CD4-positive, alpha-beta memory T cell (primary cell): ENCODE measurements around the gene CASP10. TPM values are rescaled to one million over a fixed set of nuclear protein-coding genes. Genes with fewer than 3 reads are reported as not detected.

ENCODE experiments used
- CTCF ChIA-PET: fragments of 350-600 bp; sonication (Branson Sonifier 250); formaldehyde crosslinking; loops from one replicate; lab custom pipeline; 2021; ENCODE audit warnings: inconsistent platforms; ENCODE audit not compliant: partially characterized antibody; lab: Charles Lee
- POLR2A ChIA-PET: fragments of 350-600 bp; sonication (Branson Sonifier 250); formaldehyde crosslinking; loops from one replicate; lab custom pipeline; 2021; ENCODE audit not compliant: partially characterized antibody; lab: Charles Lee
- DNase-seq, 5 donors: peaks; one replicate each; pipeline versions ENCODE4 v3.0.0 to v3.0.0-alpha.2; 2020 to 2022; ENCODE audit warnings: mixed read lengths in 1 of 5
- H3K27ac ChIP-seq: one replicate; pipeline ENCODE4 v1.7.0; 2013; ENCODE audit warnings: low read depth, low read length
- H3K27me3 ChIP-seq: 2 replicates; pipeline ENCODE4 v1.7.0; 2013; ENCODE audit warnings: mild to moderate bottlenecking, low read length, moderate library complexity; ENCODE audit not compliant: insufficient read depth
- H3K36me3 ChIP-seq: 2 replicates; pipeline ENCODE4 v1.7.0; 2013; ENCODE audit warnings: mild to moderate bottlenecking, low read length, moderate library complexity; ENCODE audit not compliant: insufficient read depth
- H3K4me1 ChIP-seq: 2 replicates; pipeline ENCODE4 v1.7.0; 2013; ENCODE audit warnings: mild to moderate bottlenecking, low read length, moderate library complexity; ENCODE audit not compliant: insufficient read depth
- H3K4me3 ChIP-seq, 2 donors: one replicate each; pipeline ENCODE4 v1.7.0; 2013; ENCODE audit warnings: low read length in 2 of 2, mild to moderate bottlenecking in 1 of 2
- H3K9me3 ChIP-seq, 2 donors: one replicate each; pipeline ENCODE4 v1.7.0; 2013; ENCODE audit warnings: low read length in 2 of 2, control low read depth in 1 of 2; ENCODE audit not compliant: control insufficient read depth in 1 of 2
- H3K27ac Mint-ChIP-seq, 7 donors: one replicate each; pipeline ENCODE4 v1.8.0; 2020 to 2021; ENCODE audit warnings: mixed read lengths in 7 of 7, mild to moderate bottlenecking in 6 of 7, inconsistent platforms in 3 of 7, moderate library complexity in 3 of 7
- H3K27me3 Mint-ChIP-seq, 2 donors: one replicate each; pipeline ENCODE4 v1.8.0; 2020 to 2021; ENCODE audit warnings: mixed read lengths in 2 of 2
- H3K36me3 Mint-ChIP-seq, 2 donors: one replicate each; pipeline ENCODE4 v1.8.0; 2020 to 2021; ENCODE audit warnings: mixed read lengths in 2 of 2, inconsistent platforms in 1 of 2, mild to moderate bottlenecking in 1 of 2
- H3K4me1 Mint-ChIP-seq, 4 donors: one replicate each; pipeline ENCODE4 v1.8.0; 2020 to 2021; ENCODE audit warnings: mixed read lengths in 4 of 4, mild to moderate bottlenecking in 1 of 4
- H3K4me3 Mint-ChIP-seq, 8 donors: one replicate each; pipeline ENCODE4 v1.8.0; 2020 to 2021; ENCODE audit warnings: mixed read lengths in 8 of 8, mild to moderate bottlenecking in 7 of 8, moderate library complexity in 6 of 8, inconsistent platforms in 3 of 8
- H3K9me3 Mint-ChIP-seq, 8 donors: one replicate each; pipeline ENCODE4 v1.8.0; 2020 to 2021; ENCODE audit warnings: mixed read lengths in 8 of 8, mild to moderate bottlenecking in 5 of 8, inconsistent platforms in 3 of 8, moderate library complexity in 1 of 8
- intact Hi-C: fragments of 100-400 bp; cut with micrococcal nuclease; formaldehyde crosslinking; loops from one replicate; pipeline ENCODE4 v1.15.1; 2023
- polyA plus RNA-seq, 2 donors: library from polyadenylated mRNA; unstranded; fragments of 300-500 nt; fragmentation: Illumina TruSeq; gene quantifications; one replicate each; pipeline ENCODE4 v1.2.3, GENCODE V29; 2021
- total RNA-seq, 2 experiments: library from RNA; stranded (reverse); gene quantifications; one replicate each; pipeline ENCODE4 v1.2.3, GENCODE V29; 2021

Gene CASP10
- total and polyA plus RNA-seq, 4 experiments from 2014 or later: 15.3 to 36.6 (median 23.0) TPM

DNA sequence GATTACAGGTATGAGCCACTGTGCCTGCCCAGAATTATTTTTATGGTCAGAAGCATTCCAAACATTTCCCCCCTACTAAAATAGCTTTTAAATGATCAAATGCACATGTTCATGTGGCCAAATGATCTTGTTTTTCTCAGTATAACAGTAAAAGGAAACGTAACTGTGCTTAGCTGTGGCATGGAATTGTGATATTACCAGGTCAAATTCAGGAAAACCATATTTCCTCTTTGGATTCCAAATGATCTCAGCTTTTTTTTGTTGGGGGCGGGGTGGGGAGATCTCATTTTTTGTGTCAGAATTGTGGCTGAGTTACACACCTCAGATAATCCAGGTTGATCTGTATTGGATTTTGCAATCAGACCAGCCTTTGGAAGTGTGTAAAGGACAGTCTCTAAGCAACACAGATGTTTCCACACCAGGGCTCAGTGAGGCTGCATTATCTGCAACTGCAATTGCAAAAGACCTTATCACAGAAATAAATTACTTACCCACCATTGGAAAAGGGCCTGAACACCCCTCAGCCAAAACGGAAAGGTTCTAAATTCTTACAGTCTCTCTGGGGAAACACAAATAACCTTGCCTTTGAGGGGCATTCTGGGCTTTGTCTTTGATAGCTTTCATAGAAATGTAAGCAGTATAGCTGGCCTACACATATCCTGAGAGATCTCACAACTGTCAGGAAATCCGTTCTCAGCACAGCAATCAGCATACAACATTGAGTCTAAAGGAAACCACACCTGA is 8.4 kb downstream of the CASP10 start:
- peak overlapping the region; percentile 77 to 95 (median 92) for H3K27ac Mint-ChIP-seq
- ChIA-PET POLR2A (interaction anchor here (0.6 to 5.4 kb wide), 9 partner anchors 8 to 260 kb away, joined by 3 to 61 read pairs (median 6); partner anchors contain the start of genes CASP10, CFLAR, STRADB and TRAK2), CTCF (interaction anchor here (2.3 to 8.0 kb wide), 3 partner anchors 9 to 42 kb away, joined by 9 to 125 read pairs (median 27); partner anchors contain the start of gene CASP10)
- H3K36me3 Mint-ChIP-seq: peaks cover 58 to 59% of the 10 kb centered on the region in 2 donors
- Histone ChIP-seq H3K36me3 (peaks cover 17% of the 10 kb centered on the region), H3K27me3 (no peaks in the 10 kb centered on the region), H3K4me3 (peak overlapping the region in 1 of 2 donors; percentile 21), H3K9me3 (no peaks in the 10 kb centered on the region), H3K4me1 (peaks cover 98% of the 10 kb centered on the region), H3K27ac (peak overlapping the region; percentile 45)
- DNase-seq: peak; percentile 41 to 59 (median 51)
- peaks cover 53 to 96% (median 72%) of the 10 kb centered on the region in 4 donors for H3K4me1 Mint-ChIP-seq
- intact Hi-C loops: no loop called here
- no peaks in the 10 kb centered on the region for H3K27me3 Mint-ChIP-seq
- H3K4me3 Mint-ChIP-seq: peak overlapping the region; percentile 68 to 81 (median 76)
- peaks cover 0 to 3% (median 0%) of the 10 kb centered on the region in 8 donors for H3K9me3 Mint-ChIP-seq

DNA sequence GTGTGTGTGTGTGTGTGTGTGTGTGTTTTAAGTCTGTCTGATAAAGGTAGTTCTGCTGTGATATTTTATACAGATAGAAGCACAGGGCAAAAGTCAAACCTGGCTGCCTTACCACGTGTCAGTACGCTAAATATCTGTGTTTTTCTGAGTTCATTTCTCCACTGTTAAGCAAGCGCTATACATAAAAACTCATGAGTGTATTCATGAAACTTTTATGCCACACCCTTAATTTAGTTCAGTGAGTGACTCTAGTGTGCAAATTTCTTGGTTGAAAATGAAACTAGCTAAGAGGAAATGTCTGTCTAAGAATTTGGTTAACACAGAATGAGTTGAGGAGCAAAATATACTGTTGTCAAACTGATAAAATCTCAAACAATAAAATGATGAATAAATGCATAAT is 11.2 kb downstream of the CASP10 start:
- Mint-ChIP-seq H3K27ac (peak overlapping the region; percentile 62 to 95 (median 91)), H3K9me3 (no peaks in the 10 kb centered on the region), H3K4me3 (peak overlapping the region; percentile 54 to 93 (median 80)), H3K27me3 (no peaks in the 10 kb centered on the region), H3K36me3 (peaks cover 58 to 59% of the 10 kb centered on the region in 2 donors), H3K4me1 (peaks cover 46 to 79% (median 62%) of the 10 kb centered on the region in 4 donors)
- no peak overlapping the region for H3K4me3 ChIP-seq
- ChIA-PET CTCF (interaction anchor here (1.0 to 8.0 kb wide), 10 partner anchors 8 to 481 kb away, joined by 3 to 125 read pairs (median 4); partner anchors contain the start of genes CASP10 and ORC2), POLR2A (interaction anchor here (0.8 to 5.4 kb wide), 11 partner anchors 8 to 330 kb away, joined by 3 to 61 read pairs (median 5); partner anchors contain the start of genes CASP10, CLK1 and NIF3L1)
- peaks cover 16% of the 10 kb centered on the region for H3K36me3 ChIP-seq
- no peaks in the 10 kb centered on the region for H3K27me3 ChIP-seq
- peaks cover 77% of the 10 kb centered on the region for H3K4me1 ChIP-seq
- intact Hi-C loops: no loop called here
- peak in 3 of 5 donors; percentile 29 to 36 (median 32) for DNase-seq
- H3K9me3 ChIP-seq: no peaks in the 10 kb centered on the region
- H3K27ac ChIP-seq: peak overlapping the region; percentile 41

DNA sequence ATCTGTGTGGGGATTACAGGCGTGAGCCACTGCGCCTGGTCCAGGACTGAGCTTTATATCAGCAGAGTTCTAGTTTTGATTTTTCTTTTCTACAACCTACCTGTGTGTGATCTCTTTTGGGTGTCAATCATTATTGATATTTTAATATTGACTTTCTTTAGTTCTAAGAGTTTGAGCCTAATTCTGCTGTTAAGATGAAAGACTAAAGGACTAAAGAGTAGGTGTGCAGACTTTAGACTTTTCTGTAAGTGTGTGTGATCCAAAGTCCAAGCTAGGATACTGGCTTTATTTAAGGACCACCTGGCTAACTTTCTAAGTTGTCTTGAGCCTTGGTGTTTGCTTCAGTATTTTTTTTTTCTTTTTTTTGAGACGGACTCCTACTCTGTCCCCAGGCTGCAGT is 12.4 kb downstream of the CASP10 start:
- Mint-ChIP-seq H3K4me1 (peaks cover 45 to 71% (median 57%) of the 10 kb centered on the region in 4 donors), H3K4me3 (peak overlapping the region in 7 of 8 donors; percentile 17 to 77 (median 41)), H3K27me3 (no peaks in the 10 kb centered on the region), H3K9me3 (no peaks in the 10 kb centered on the region), H3K27ac (peak overlapping the region; percentile 44 to 95 (median 84)), H3K36me3 (peaks cover 58 to 62% of the 10 kb centered on the region in 2 donors)
- intact Hi-C loops: no loop called here
- ChIA-PET POLR2A (interaction anchor here (0.9 to 5.4 kb wide), 11 partner anchors 9 to 331 kb away, joined by 3 to 61 read pairs (median 5); partner anchors contain the start of genes CASP10, CLK1, NIF3L1 and PPIL3), CTCF (interaction anchor here (0.6 to 8.0 kb wide), 8 partner anchors 10 to 170 kb away, joined by 3 to 125 read pairs (median 4); partner anchors contain the start of gene CASP10)
- no peak for DNase-seq
- Histone ChIP-seq H3K27ac (no peak overlapping the region), H3K36me3 (peaks cover 16% of the 10 kb centered on the region), H3K4me3 (no peak overlapping the region), H3K9me3 (no peaks in the 10 kb centered on the region), H3K4me1 (peaks cover 64% of the 10 kb centered on the region), H3K27me3 (no peaks in the 10 kb centered on the region)

DNA sequence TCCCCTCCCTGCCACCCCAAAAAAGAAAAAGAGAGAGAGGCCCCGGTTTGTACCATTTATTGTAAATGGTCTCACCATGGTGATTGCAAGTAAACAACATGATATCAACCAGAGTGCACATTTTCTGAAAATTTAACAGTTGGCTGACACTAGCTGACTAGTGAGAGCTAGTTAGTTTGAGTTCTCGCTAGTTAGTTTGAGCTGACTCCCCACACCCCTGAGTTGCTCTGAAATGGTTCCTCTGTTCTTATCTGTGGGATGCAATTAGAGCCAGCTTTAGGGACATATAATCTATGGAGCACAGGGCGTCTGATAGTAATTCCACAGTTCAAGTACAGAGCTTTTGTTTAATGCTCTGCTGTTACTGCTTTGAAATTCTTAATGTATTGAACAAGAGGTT is 13.1 kb downstream of the CASP10 start:
- no peak for DNase-seq
- ChIA-PET CTCF (interaction anchor here (0.6 to 8.0 kb wide), 8 partner anchors 9 to 169 kb away, joined by 3 to 125 read pairs (median 4); partner anchors contain the start of gene CASP10), POLR2A (interaction anchor here (1.0 to 5.4 kb wide), 6 partner anchors 9 to 307 kb away, joined by 3 to 48 read pairs (median 4); partner anchors contain the start of genes CASP10, NIF3L1 and PPIL3)
- no peak overlapping the region for H3K4me3 ChIP-seq
- H3K27me3 ChIP-seq: no peaks in the 10 kb centered on the region
- Mint-ChIP-seq H3K4me1 (peaks cover 43 to 66% (median 53%) of the 10 kb centered on the region in 4 donors), H3K27me3 (no peaks in the 10 kb centered on the region), H3K9me3 (no peaks in the 10 kb centered on the region), H3K27ac (peak overlapping the region; percentile 72 to 92 (median 84)), H3K4me3 (peak overlapping the region in 3 of 8 donors; percentile 7 to 40 (median 20)), H3K36me3 (peaks cover 58 to 61% of the 10 kb centered on the region in 2 donors)
- H3K9me3 ChIP-seq: no peaks in the 10 kb centered on the region
- intact Hi-C loops: no loop called here
- H3K27ac ChIP-seq: no peak overlapping the region
- peaks cover 59% of the 10 kb centered on the region for H3K4me1 ChIP-seq
- peaks cover 16% of the 10 kb centered on the region for H3K36me3 ChIP-seq

DNA sequence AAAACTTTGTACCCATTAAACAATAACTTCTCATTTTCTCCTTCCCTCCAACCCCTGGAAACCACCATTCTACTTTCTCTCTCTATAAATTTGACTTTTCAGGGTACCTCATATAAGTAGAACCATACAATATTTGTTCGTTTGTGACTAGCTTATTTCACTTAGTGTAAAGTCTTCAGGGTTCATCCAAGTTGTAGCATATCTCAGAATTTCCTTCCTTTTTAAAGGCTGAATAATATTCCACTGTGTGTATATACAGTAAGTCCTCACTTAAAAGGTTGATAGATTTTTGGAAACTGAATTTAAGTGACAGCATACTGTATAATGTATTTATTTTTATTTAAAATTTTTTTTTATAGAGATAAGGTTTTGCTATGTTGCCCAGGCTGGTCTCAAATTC is 13.9 kb downstream of the CASP10 start:
- Mint-ChIP-seq H3K9me3 (no peaks in the 10 kb centered on the region), H3K4me1 (peaks cover 37 to 62% (median 46%) of the 10 kb centered on the region in 4 donors), H3K27ac (peak overlapping the region in 6 of 7 donors; percentile 53 to 92 (median 74)), H3K27me3 (no peaks in the 10 kb centered on the region), H3K4me3 (peak overlapping the region in 1 of 8 donors; percentile 29), H3K36me3 (peaks cover 56 to 57% of the 10 kb centered on the region in 2 donors)
- no peak for DNase-seq
- intact Hi-C loops: no loop called here
- H3K27me3 ChIP-seq: no peaks in the 10 kb centered on the region
- ChIA-PET CTCF (interaction anchor here (1.0 to 8.0 kb wide), 5 partner anchors 8 to 40 kb away, joined by 3 to 125 read pairs (median 12); partner anchors contain the start of gene CASP10), POLR2A (interaction anchor here (1.0 to 2.1 kb wide), 3 partner anchors 27 to 308 kb away, joined by 3 to 5 read pairs (median 3); partner anchors contain the start of genes NIF3L1 and PPIL3)
- H3K4me3 ChIP-seq: no peak overlapping the region
- no peak overlapping the region for H3K27ac ChIP-seq
- H3K9me3 ChIP-seq: no peaks in the 10 kb centered on the region
- H3K4me1 ChIP-seq: peaks cover 51% of the 10 kb centered on the region
- H3K36me3 ChIP-seq: peaks cover 16% of the 10 kb centered on the region

DNA sequence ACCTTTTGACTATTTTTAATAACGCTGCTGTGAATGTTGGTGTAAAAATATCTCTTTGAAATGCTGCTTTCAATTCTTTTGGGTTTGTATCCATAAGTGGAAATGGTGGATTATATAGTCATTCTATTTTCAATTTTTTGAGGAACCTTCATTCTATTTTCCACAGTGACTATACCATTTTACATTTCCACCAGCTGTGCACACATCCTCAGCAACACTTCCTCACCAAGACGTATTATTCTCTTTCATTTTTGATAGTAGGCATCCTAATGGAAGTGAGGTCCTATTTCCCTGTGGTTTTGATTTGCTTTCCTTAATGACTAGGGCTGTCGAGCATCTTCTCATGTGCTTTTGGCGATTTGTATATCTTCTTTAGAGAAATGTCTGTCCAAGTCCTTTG is 14.8 kb downstream of the CASP10 start:
- H3K4me3 Mint-ChIP-seq: no peak overlapping the region
- Histone ChIP-seq H3K4me3 (no peak overlapping the region), H3K27me3 (no peaks in the 10 kb centered on the region), H3K36me3 (peaks cover 16% of the 10 kb centered on the region), H3K4me1 (peaks cover 41% of the 10 kb centered on the region), H3K9me3 (no peaks in the 10 kb centered on the region), H3K27ac (no peak overlapping the region)
- ChIA-PET CTCF (interaction anchor here (0.7 to 8.0 kb wide), 2 partner anchors 35 to 77 kb away, joined by 3 to 125 read pairs; no protein-coding TSS in a partner anchor), POLR2A (no interaction called here)
- H3K9me3 Mint-ChIP-seq: no peaks in the 10 kb centered on the region
- no peaks in the 10 kb centered on the region for H3K27me3 Mint-ChIP-seq
- intact Hi-C loops: no loop called here
- DNase-seq: no peak
- H3K36me3 Mint-ChIP-seq: peaks cover 56 to 57% of the 10 kb centered on the region in 2 donors
- peaks cover 29 to 52% (median 37%) of the 10 kb centered on the region in 4 donors for H3K4me1 Mint-ChIP-seq
- peak overlapping the region in 2 of 7 donors; percentile 3 to 67 for H3K27ac Mint-ChIP-seq
